B cell (primary cell): ENCODE results near the gene RBBP6.

ENCODE experiments used
- EZH2 ChIP-seq: IDR thresholded peaks from 2 replicates; pipeline ENCODE4 v1.6.1; 2012; ENCODE audit warnings: borderline replicate concordance, low read depth, mild to moderate bottlenecking, moderate library complexity, low read length; ENCODE audit not compliant: insufficient read depth, poor library complexity, severe bottlenecking
- TF ChIP-seq, protein P1 (sequence below): fragments of 200-600 bp; IDR thresholded peaks from one replicate; pipeline ENCODE4 v1.8.0; 2022; ENCODE audit warnings: antibody characterized with exemption, mild to moderate bottlenecking

DNA sequence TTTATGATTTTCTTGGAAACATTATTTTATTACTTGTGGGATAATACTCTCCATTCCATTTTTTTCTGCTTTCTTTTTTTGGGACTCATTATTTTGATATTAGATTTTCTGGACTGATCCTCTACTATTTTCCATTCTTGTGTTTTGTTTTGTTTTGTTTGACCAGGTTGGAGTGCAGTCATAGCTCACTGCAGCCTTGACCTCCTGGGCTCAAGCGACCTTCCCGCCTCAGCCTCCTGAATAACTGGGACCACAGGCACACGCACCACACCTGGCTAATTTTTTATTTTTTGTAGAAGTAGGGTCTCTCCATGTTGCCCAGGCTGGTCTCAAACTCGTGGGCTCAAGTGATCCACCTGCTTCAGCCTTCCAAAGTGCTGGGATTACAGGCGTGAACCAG is 44.1 kb downstream of the RBBP6 start:
- TF ChIP-seq, protein P1, sequence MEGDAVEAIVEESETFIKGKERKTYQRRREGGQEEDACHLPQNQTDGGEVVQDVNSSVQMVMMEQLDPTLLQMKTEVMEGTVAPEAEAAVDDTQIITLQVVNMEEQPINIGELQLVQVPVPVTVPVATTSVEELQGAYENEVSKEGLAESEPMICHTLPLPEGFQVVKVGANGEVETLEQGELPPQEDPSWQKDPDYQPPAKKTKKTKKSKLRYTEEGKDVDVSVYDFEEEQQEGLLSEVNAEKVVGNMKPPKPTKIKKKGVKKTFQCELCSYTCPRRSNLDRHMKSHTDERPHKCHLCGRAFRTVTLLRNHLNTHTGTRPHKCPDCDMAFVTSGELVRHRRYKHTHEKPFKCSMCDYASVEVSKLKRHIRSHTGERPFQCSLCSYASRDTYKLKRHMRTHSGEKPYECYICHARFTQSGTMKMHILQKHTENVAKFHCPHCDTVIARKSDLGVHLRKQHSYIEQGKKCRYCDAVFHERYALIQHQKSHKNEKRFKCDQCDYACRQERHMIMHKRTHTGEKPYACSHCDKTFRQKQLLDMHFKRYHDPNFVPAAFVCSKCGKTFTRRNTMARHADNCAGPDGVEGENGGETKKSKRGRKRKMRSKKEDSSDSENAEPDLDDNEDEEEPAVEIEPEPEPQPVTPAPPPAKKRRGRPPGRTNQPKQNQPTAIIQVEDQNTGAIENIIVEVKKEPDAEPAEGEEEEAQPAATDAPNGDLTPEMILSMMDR, result no peak
- TF ChIP-seq EZH2, result no peak
